ENCODE measurements around the gene SLC44A3.
A peak's percentile ranks its signal among the peaks of the same experiment; 100 is the strongest.

The SLC44A3 gene

GRCh38 chr1:94801919-94802546 lies 18.1 kb upstream of the SLC44A3 start:
- DNase-seq = peak; percentile 57

GRCh38 chr1:94803106-94803505 lies 17.1 kb upstream of the SLC44A3 start:
- peak; percentile 19 for DNase-seq

GRCh38 chr1:94803517-94804441 lies 16.4 kb upstream of the SLC44A3 start:
- peak; percentile 64 for DNase-seq

- DNase-seq = no peak
These were observed 15.7 kb upstream of the SLC44A3 start for GRCh38 chr1:94804442-94804837.

GRCh38 chr1:94805912-94806311 lies 14.2 kb upstream of the SLC44A3 start:
- peak; percentile 54 for DNase-seq

GRCh38 chr1:94806441-94806871 lies 13.7 kb upstream of the SLC44A3 start:
- no peak for DNase-seq

- no peak for DNase-seq
These were observed 12.2 kb upstream of the SLC44A3 start for GRCh38 chr1:94807742-94808491.

GRCh38 chr1:94808669-94809068 lies 11.5 kb upstream of the SLC44A3 start:
- no peak for DNase-seq

GRCh38 chr1:94812985-94813384 lies 7.2 kb upstream of the SLC44A3 start:
- DNase-seq = no peak

- no peak for DNase-seq
These were observed 4.1 kb upstream of the SLC44A3 start for GRCh38 chr1:94816030-94816429.

- no peak for DNase-seq
These were observed 2.4 kb upstream of the SLC44A3 start for GRCh38 chr1:94817712-94818111.

- no peak for DNase-seq
These were observed 766 bp upstream of the SLC44A3 start for GRCh38 chr1:94819238-94819944.

- DNase-seq = no peak
These were observed 779 bp downstream of the SLC44A3 start for GRCh38 chr1:94820936-94821335.

- no peak for DNase-seq
These were observed 1.6 kb downstream of the SLC44A3 start for GRCh38 chr1:94821636-94822305.

GRCh38 chr1:94823116-94823515 lies 3.0 kb downstream of the SLC44A3 start:
- no peak for DNase-seq

GRCh38 chr1:94825936-94826335 lies 5.8 kb downstream of the SLC44A3 start:
- DNase-seq = peak; percentile 23

GRCh38 chr1:94827434-94827833 lies 7.3 kb downstream of the SLC44A3 start:
- DNase-seq = peak; percentile 73

- no peak for DNase-seq
These were observed 8.1 kb downstream of the SLC44A3 start for GRCh38 chr1:94828251-94828650.

GRCh38 chr1:94831641-94832040 lies 11.5 kb downstream of the SLC44A3 start:
- no peak for DNase-seq

- no peak for DNase-seq
These were observed 12.3 kb downstream of the SLC44A3 start for GRCh38 chr1:94832446-94832845.

GRCh38 chr1:94832931-94833585 lies 12.9 kb downstream of the SLC44A3 start:
- no peak for DNase-seq

GRCh38 chr1:94836891-94837290 lies 16.7 kb downstream of the SLC44A3 start:
- DNase-seq = no peak

Measured in NCI-H2029 (cell line).